ENCODE data around the gene TCP1.

GRCh38 chr6:159832946-159833345 is 43.5 kb upstream of the TCP1 start:
- TF ChIP-seq EZH2phosphoT487 (IDR thresholded peaks at IDR 0.05; ENCODE audit: unreplicated experiment) (no peak), EZH2 (IDR thresholded peaks at IDR 0.05; ENCODE audit: low read depth, unreplicated experiment) (no peak), CTCF (conservative IDR thresholded peaks at IDR 0.05; ENCODE audit: low read depth in 2 of 2) (no peak), STAT1 (IDR thresholded peaks at IDR 0.05; ENCODE audit: unreplicated experiment) (no peak), POLR2AphosphoS5 (IDR thresholded peaks at IDR 0.05; ENCODE audit: low read depth) (no peak), NANOG (IDR thresholded peaks at IDR 0.05; ENCODE audit: borderline replicate concordance) (no peak), ZNF114 (CRISPR knock-in tag; IDR thresholded peaks at IDR 0.05) (no peak), JUNB (IDR thresholded peaks at IDR 0.05; ENCODE audit: unreplicated experiment) (no peak), CREB1 (CRISPR knock-in tag; IDR thresholded peaks at IDR 0.05; ENCODE audit: low read depth) (no peak), ZNF331 (CRISPR knock-in tag; IDR thresholded peaks at IDR 0.05; ENCODE audit: low read depth) (no peak)
- TF ChIP-seq, protein P1, sequence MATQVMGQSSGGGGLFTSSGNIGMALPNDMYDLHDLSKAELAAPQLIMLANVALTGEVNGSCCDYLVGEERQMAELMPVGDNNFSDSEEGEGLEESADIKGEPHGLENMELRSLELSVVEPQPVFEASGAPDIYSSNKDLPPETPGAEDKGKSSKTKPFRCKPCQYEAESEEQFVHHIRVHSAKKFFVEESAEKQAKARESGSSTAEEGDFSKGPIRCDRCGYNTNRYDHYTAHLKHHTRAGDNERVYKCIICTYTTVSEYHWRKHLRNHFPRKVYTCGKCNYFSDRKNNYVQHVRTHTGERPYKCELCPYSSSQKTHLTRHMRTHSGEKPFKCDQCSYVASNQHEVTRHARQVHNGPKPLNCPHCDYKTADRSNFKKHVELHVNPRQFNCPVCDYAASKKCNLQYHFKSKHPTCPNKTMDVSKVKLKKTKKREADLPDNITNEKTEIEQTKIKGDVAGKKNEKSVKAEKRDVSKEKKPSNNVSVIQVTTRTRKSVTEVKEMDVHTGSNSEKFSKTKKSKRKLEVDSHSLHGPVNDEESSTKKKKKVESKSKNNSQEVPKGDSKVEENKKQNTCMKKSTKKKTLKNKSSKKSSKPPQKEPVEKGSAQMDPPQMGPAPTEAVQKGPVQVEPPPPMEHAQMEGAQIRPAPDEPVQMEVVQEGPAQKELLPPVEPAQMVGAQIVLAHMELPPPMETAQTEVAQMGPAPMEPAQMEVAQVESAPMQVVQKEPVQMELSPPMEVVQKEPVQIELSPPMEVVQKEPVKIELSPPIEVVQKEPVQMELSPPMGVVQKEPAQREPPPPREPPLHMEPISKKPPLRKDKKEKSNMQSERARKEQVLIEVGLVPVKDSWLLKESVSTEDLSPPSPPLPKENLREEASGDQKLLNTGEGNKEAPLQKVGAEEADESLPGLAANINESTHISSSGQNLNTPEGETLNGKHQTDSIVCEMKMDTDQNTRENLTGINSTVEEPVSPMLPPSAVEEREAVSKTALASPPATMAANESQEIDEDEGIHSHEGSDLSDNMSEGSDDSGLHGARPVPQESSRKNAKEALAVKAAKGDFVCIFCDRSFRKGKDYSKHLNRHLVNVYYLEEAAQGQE (IDR thresholded peaks at IDR 0.05; ENCODE audit: unreplicated experiment): no peak
- TF ChIP-seq, protein P2, sequence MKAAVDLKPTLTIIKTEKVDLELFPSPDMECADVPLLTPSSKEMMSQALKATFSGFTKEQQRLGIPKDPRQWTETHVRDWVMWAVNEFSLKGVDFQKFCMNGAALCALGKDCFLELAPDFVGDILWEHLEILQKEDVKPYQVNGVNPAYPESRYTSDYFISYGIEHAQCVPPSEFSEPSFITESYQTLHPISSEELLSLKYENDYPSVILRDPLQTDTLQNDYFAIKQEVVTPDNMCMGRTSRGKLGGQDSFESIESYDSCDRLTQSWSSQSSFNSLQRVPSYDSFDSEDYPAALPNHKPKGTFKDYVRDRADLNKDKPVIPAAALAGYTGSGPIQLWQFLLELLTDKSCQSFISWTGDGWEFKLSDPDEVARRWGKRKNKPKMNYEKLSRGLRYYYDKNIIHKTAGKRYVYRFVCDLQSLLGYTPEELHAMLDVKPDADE (IDR thresholded peaks at IDR 0.05): no peak

Data from GM23338 (cell line).